ENCODE results near the gene C22orf31. TPM values are rescaled to one million over a fixed set of nuclear protein-coding genes. Genes with fewer than 3 reads are reported as not detected.

Gene C22orf31
- total RNA-seq, 4 donors from 2014 or later, result not detected

GRCh38 chr22:29030618-29031226 is 30.9 kb downstream of the C22orf31 start:
- TF ChIP-seq CTCF (IDR thresholded peaks at IDR 0.05; ENCODE audit: low read depth), result no peak

- no peak for TF ChIP-seq CTCF (IDR thresholded peaks at IDR 0.05; ENCODE audit: low read depth)
Measured at GRCh38 chr22:29030016-29030617, 31.5 kb downstream of the C22orf31 start.

- TF ChIP-seq CTCF (IDR thresholded peaks at IDR 0.05; ENCODE audit: low read depth), result no peak
Measured at GRCh38 chr22:29029202-29030000, 32.2 kb downstream of the C22orf31 start.

- TF ChIP-seq CTCF (IDR thresholded peaks at IDR 0.05; ENCODE audit: low read depth), result no peak
Measured at GRCh38 chr22:29028468-29028867, 33.2 kb downstream of the C22orf31 start.

- no peak for TF ChIP-seq CTCF (IDR thresholded peaks at IDR 0.05; ENCODE audit: low read depth)
Measured at GRCh38 chr22:29026579-29026978, 35.1 kb downstream of the C22orf31 start.

- TF ChIP-seq CTCF (IDR thresholded peaks at IDR 0.05; ENCODE audit: low read depth), result no peak
Measured at GRCh38 chr22:29023172-29023796, 38.3 kb downstream of the C22orf31 start.

All from subcutaneous adipose tissue (tissue), 4 donors.